CD8-positive, alpha-beta memory T cell (primary cell): ENCODE measurements around the gene NXN. TPM values are rescaled to one million over a fixed set of nuclear protein-coding genes. Genes with fewer than 3 reads are reported as not detected.

Source experiments
- CTCF ChIA-PET: fragments of 350-600 bp; sonication (Branson Sonifier 250); formaldehyde crosslinking; loops from one replicate; lab custom pipeline; 2021; ENCODE audit warnings: antibody characterized with exemption; lab: Charles Lee
- POLR2A ChIA-PET: fragments of 350-600 bp; sonication (Branson Sonifier 250); formaldehyde crosslinking; loops from one replicate; lab custom pipeline; 2021; ENCODE audit warnings: antibody characterized with exemption; lab: Charles Lee
- DNase-seq, 5 donors: peaks; one replicate each; pipeline versions ENCODE4 v3.0.0 to v3.0.0-alpha.2; 2020 to 2022; ENCODE audit warnings: mixed read lengths in 1 of 5
- H3K27ac ChIP-seq: one replicate; pipeline ENCODE4 v1.7.0; 2013; ENCODE audit warnings: low read depth, mild to moderate bottlenecking, low read length, moderate library complexity
- H3K27me3 ChIP-seq: 2 replicates; pipeline ENCODE4 v1.7.0; 2013; ENCODE audit warnings: low read length, mild to moderate bottlenecking; ENCODE audit not compliant: insufficient read depth, poor library complexity, severe bottlenecking
- H3K36me3 ChIP-seq: 2 replicates; pipeline ENCODE4 v1.7.0; 2013; ENCODE audit warnings: mild to moderate bottlenecking, low read length, moderate library complexity; ENCODE audit not compliant: insufficient read depth
- H3K4me1 ChIP-seq: 2 replicates; pipeline ENCODE4 v1.7.0; 2013; ENCODE audit warnings: mild to moderate bottlenecking, low read length, moderate library complexity; ENCODE audit not compliant: insufficient read depth
- H3K4me3 ChIP-seq: 2 replicates; pipeline ENCODE4 v1.7.0; 2013; ENCODE audit warnings: mild to moderate bottlenecking, low read length
- H3K9me3 ChIP-seq: 2 replicates; pipeline ENCODE4 v1.7.0; 2013; ENCODE audit warnings: mild to moderate bottlenecking, low read length
- H3K27ac Mint-ChIP-seq, 8 donors: one replicate each; pipeline ENCODE4 v1.8.0; 2020 to 2021; ENCODE audit warnings: mixed read lengths in 8 of 8, mild to moderate bottlenecking in 6 of 8, inconsistent platforms in 3 of 8, moderate library complexity in 3 of 8
- H3K27me3 Mint-ChIP-seq, 2 donors: one replicate each; pipeline ENCODE4 v1.8.0; 2020 to 2021; ENCODE audit warnings: mixed read lengths in 2 of 2, mild to moderate bottlenecking in 1 of 2, moderate library complexity in 1 of 2
- H3K36me3 Mint-ChIP-seq, 3 donors: one replicate each; pipeline ENCODE4 v1.8.0; 2020 to 2021; ENCODE audit warnings: mixed read lengths in 3 of 3, inconsistent platforms in 1 of 3, mild to moderate bottlenecking in 1 of 3
- H3K4me1 Mint-ChIP-seq, 3 donors: one replicate each; pipeline ENCODE4 v1.8.0; 2020 to 2021; ENCODE audit warnings: mixed read lengths in 3 of 3, inconsistent platforms in 1 of 3, mild to moderate bottlenecking in 1 of 3
- H3K4me3 Mint-ChIP-seq, 7 donors: one replicate each; pipeline ENCODE4 v1.8.0; 2020 to 2021; ENCODE audit warnings: mixed read lengths in 7 of 7, mild to moderate bottlenecking in 6 of 7, moderate library complexity in 4 of 7, inconsistent platforms in 2 of 7
- H3K9me3 Mint-ChIP-seq, 5 donors: one replicate each; pipeline ENCODE4 v1.8.0; 2020 to 2022; ENCODE audit warnings: mixed read lengths in 5 of 5, mild to moderate bottlenecking in 3 of 5, moderate library complexity in 2 of 5, inconsistent platforms in 1 of 5
- polyA plus RNA-seq: library from polyadenylated mRNA; unstranded; fragments of 300-500 nt; fragmentation: Illumina TruSeq; gene quantifications from one replicate; pipeline ENCODE4 v1.2.3, GENCODE V29; 2021
- total RNA-seq, 2 experiments: library from RNA; stranded (reverse); gene quantifications; one replicate each; pipeline ENCODE4 v1.2.3, GENCODE V29; 2021

NXN gene
- total and polyA plus RNA-seq, 3 experiments from 2014 or later = 0.08 to 0.42 (median 0.31) TPM

- Histone ChIP-seq H3K9me3 (no peaks in the 10 kb centered on the region), H3K36me3 (no peaks in the 10 kb centered on the region), H3K4me1 (no peaks in the 10 kb centered on the region), H3K27ac (no peak overlapping the region), H3K27me3 (no peaks in the 10 kb centered on the region), H3K4me3 (no peak overlapping the region)
- ChIA-PET POLR2A (no interaction called here), CTCF (no interaction called here)
- Mint-ChIP-seq H3K36me3 (no peaks in the 10 kb centered on the region), H3K9me3 (no peaks in the 10 kb centered on the region), H3K4me1 (no peaks in the 10 kb centered on the region), H3K4me3 (no peak overlapping the region), H3K27ac (no peak overlapping the region), H3K27me3 (peaks cover 23 to 62% of the 10 kb centered on the region in 2 donors)
- DNase-seq = no peak
Measured at GRCh38 chr17:901964-902363, 77.6 kb downstream of the NXN start.

- peaks cover 29 to 68% of the 10 kb centered on the region in 2 donors for H3K27me3 Mint-ChIP-seq
- Histone ChIP-seq H3K27ac (no peak overlapping the region), H3K4me3 (no peak overlapping the region), H3K4me1 (no peaks in the 10 kb centered on the region), H3K27me3 (no peaks in the 10 kb centered on the region), H3K9me3 (no peaks in the 10 kb centered on the region), H3K36me3 (no peaks in the 10 kb centered on the region)
- H3K36me3 Mint-ChIP-seq = no peaks in the 10 kb centered on the region
- no peak for DNase-seq
- H3K4me1 Mint-ChIP-seq = no peaks in the 10 kb centered on the region
- POLR2A ChIA-PET = interaction anchor here (0.6 kb wide), 1 partner anchor 87 kb away, joined by 5 read pairs; no protein-coding TSS in a partner anchor
- no peak overlapping the region for H3K27ac Mint-ChIP-seq
- no peak overlapping the region for H3K4me3 Mint-ChIP-seq
- H3K9me3 Mint-ChIP-seq = no peaks in the 10 kb centered on the region
- CTCF ChIA-PET = no interaction called here
Measured at GRCh38 chr17:901191-901950, 78.2 kb downstream of the NXN start.

- ChIA-PET CTCF (no interaction called here), POLR2A (interaction anchor here (0.6 to 0.7 kb wide), 2 partner anchors 86 to 118 kb away, joined by 5 to 9 read pairs; partner anchors contain the start of genes GLOD4 and MRM3)
- no peak overlapping the region for H3K4me3 ChIP-seq
- no peak overlapping the region for H3K4me3 Mint-ChIP-seq
- no peaks in the 10 kb centered on the region for H3K36me3 Mint-ChIP-seq
- no peaks in the 10 kb centered on the region for H3K4me1 Mint-ChIP-seq
- H3K27me3 ChIP-seq = no peaks in the 10 kb centered on the region
- no peaks in the 10 kb centered on the region for H3K9me3 Mint-ChIP-seq
- DNase-seq = no peak
- peak overlapping the region in 1 of 8 donors; percentile 37 for H3K27ac Mint-ChIP-seq
- H3K27me3 Mint-ChIP-seq = peaks cover 30 to 69% of the 10 kb centered on the region in 2 donors
- H3K36me3 ChIP-seq = no peaks in the 10 kb centered on the region
- no peaks in the 10 kb centered on the region for H3K9me3 ChIP-seq
- no peak overlapping the region for H3K27ac ChIP-seq
- no peaks in the 10 kb centered on the region for H3K4me1 ChIP-seq
Measured at GRCh38 chr17:900336-900934, 79.1 kb downstream of the NXN start.

GRCh38 chr17:897970-898619, 81.5 kb downstream of the NXN start:
- CTCF ChIA-PET = no interaction called here
- no peak overlapping the region for H3K4me3 ChIP-seq
- H3K4me1 Mint-ChIP-seq = no peaks in the 10 kb centered on the region
- no peaks in the 10 kb centered on the region for H3K9me3 ChIP-seq
- H3K4me1 ChIP-seq = no peaks in the 10 kb centered on the region
- H3K36me3 Mint-ChIP-seq = no peaks in the 10 kb centered on the region
- H3K27me3 ChIP-seq = no peaks in the 10 kb centered on the region
- peaks cover 21 to 49% of the 10 kb centered on the region in 2 donors for H3K27me3 Mint-ChIP-seq
- no peaks in the 10 kb centered on the region for H3K9me3 Mint-ChIP-seq
- no peak overlapping the region for H3K27ac ChIP-seq
- no peak overlapping the region for H3K27ac Mint-ChIP-seq
- H3K36me3 ChIP-seq = no peaks in the 10 kb centered on the region
- H3K4me3 Mint-ChIP-seq = no peak overlapping the region
- no peak for DNase-seq
- POLR2A ChIA-PET = no interaction called here

GRCh38 chr17:896953-897661, 82.5 kb downstream of the NXN start:
- H3K4me1 Mint-ChIP-seq = no peaks in the 10 kb centered on the region
- H3K9me3 ChIP-seq = no peaks in the 10 kb centered on the region
- no peaks in the 10 kb centered on the region for H3K36me3 Mint-ChIP-seq
- no peak overlapping the region for H3K27ac Mint-ChIP-seq
- no peak for DNase-seq
- ChIA-PET POLR2A (no interaction called here), CTCF (no interaction called here)
- H3K27ac ChIP-seq = no peak overlapping the region
- H3K27me3 Mint-ChIP-seq = peaks cover 23 to 46% of the 10 kb centered on the region in 2 donors
- H3K4me1 ChIP-seq = no peaks in the 10 kb centered on the region
- no peaks in the 10 kb centered on the region for H3K27me3 ChIP-seq
- no peaks in the 10 kb centered on the region for H3K36me3 ChIP-seq
- H3K4me3 ChIP-seq = no peak overlapping the region
- no peak overlapping the region for H3K4me3 Mint-ChIP-seq
- no peaks in the 10 kb centered on the region for H3K9me3 Mint-ChIP-seq

- Mint-ChIP-seq H3K9me3 (no peaks in the 10 kb centered on the region), H3K27ac (no peak overlapping the region), H3K27me3 (peaks cover 23 to 43% of the 10 kb centered on the region in 2 donors), H3K4me1 (no peaks in the 10 kb centered on the region), H3K4me3 (no peak overlapping the region), H3K36me3 (no peaks in the 10 kb centered on the region)
- POLR2A ChIA-PET = no interaction called here
- no peaks in the 10 kb centered on the region for H3K9me3 ChIP-seq
- DNase-seq = no peak
- no peak overlapping the region for H3K27ac ChIP-seq
- no peak overlapping the region for H3K4me3 ChIP-seq
- no peaks in the 10 kb centered on the region for H3K4me1 ChIP-seq
- CTCF ChIA-PET = no interaction called here
- H3K27me3 ChIP-seq = no peaks in the 10 kb centered on the region
- no peaks in the 10 kb centered on the region for H3K36me3 ChIP-seq
Measured at GRCh38 chr17:896454-896853, 83.1 kb downstream of the NXN start.

- Histone ChIP-seq H3K36me3 (no peaks in the 10 kb centered on the region), H3K27ac (no peak overlapping the region), H3K4me1 (peaks cover 5% of the 10 kb centered on the region), H3K9me3 (no peaks in the 10 kb centered on the region), H3K27me3 (no peaks in the 10 kb centered on the region), H3K4me3 (no peak overlapping the region)
- no peak for DNase-seq
- no peak overlapping the region for H3K27ac Mint-ChIP-seq
- H3K4me3 Mint-ChIP-seq = no peak overlapping the region
- ChIA-PET CTCF (no interaction called here), POLR2A (no interaction called here)
- H3K27me3 Mint-ChIP-seq = peaks cover 14 to 42% of the 10 kb centered on the region in 2 donors
- no peaks in the 10 kb centered on the region for H3K36me3 Mint-ChIP-seq
- peaks cover 7 to 17% (median 9%) of the 10 kb centered on the region in 3 donors for H3K4me1 Mint-ChIP-seq
- no peaks in the 10 kb centered on the region for H3K9me3 Mint-ChIP-seq
Measured at GRCh38 chr17:892958-893357, 86.6 kb downstream of the NXN start.
